Measurements from ENCODE around the gene FXYD1. TPM values are rescaled to one million over a fixed set of nuclear protein-coding genes. Genes with fewer than 3 reads are reported as not detected.

The FXYD1 gene
- total and polyA plus RNA-seq, 10 donors: 0.83 to 18.1 (median 10.8) TPM; not detected in 1

GRCh38 chr19:35174226-35174625 is 35.6 kb downstream of the FXYD1 start:
- H3K27ac ChIP-seq: no peak overlapping the region

GRCh38 chr19:35176181-35176570 is 37.6 kb downstream of the FXYD1 start:
- no peak overlapping the region for H3K27ac ChIP-seq
- H3K4me1 ChIP-seq: peaks cover 10 to 20% (median 15%) of the 10 kb centered on the region in 6 donors
- H3K9me3 ChIP-seq: peaks cover 0 to 5% (median 0%) of the 10 kb centered on the region in 8 donors
- no peak for DNase-seq
- WGBS, 5 donors: 72 to 88% (median 84%) methylated on average over 3 of the region's 3 CpGs
- H3K27me3 ChIP-seq (replicated peaks in 1 of 7): no peaks in the 10 kb centered on the region
- H3K4me3 ChIP-seq: no peak overlapping the region
- intact Hi-C loops (cut with DNase I; ENCODE audit: low total_unique reads): no loop called here
- H3K36me3 ChIP-seq: peaks cover 0 to 16% (median 0%) of the 10 kb centered on the region in 6 donors
- TF ChIP-seq POLR2AphosphoS5 (IDR thresholded peaks at IDR 0.05): no peak
- no peak for TF ChIP-seq CTCF (IDR thresholded peaks at IDR 0.05 in 8 of 11, conservative IDR thresholded peaks at IDR 0.05 in 3 of 11)
- no peak for TF ChIP-seq POLR2A (IDR thresholded peaks at IDR 0.05)

More at GRCh38 chr19:35174226-35174625, 35.6 kb downstream of the FXYD1 start:
- WGBS, 5 donors: 82 to 89% (median 85%) methylated on average over 6 of the region's 6 CpGs
- TF ChIP-seq CTCF (IDR thresholded peaks at IDR 0.05 in 8 of 11, conservative IDR thresholded peaks at IDR 0.05 in 3 of 11): no peak
- no peak for TF ChIP-seq POLR2A (IDR thresholded peaks at IDR 0.05)
- no peak for TF ChIP-seq POLR2AphosphoS5 (IDR thresholded peaks at IDR 0.05)
- DNase-seq: no peak
- Histone ChIP-seq H3K4me3 (no peak overlapping the region), H3K4me1 (peaks cover 10 to 30% (median 20%) of the 10 kb centered on the region in 6 donors), H3K36me3 (peaks cover 0 to 34% (median 16%) of the 10 kb centered on the region in 6 donors), H3K9me3 (peaks cover 0 to 5% (median 0%) of the 10 kb centered on the region in 8 donors), H3K27me3 (replicated peaks in 1 of 7) (no peaks in the 10 kb centered on the region)
- intact Hi-C loops (cut with DNase I; ENCODE audit: low total_unique reads): no loop called here

GRCh38 chr19:35177377-35178274 is 39.0 kb downstream of the FXYD1 start:
- peaks cover 0 to 6% (median 2%) of the 10 kb centered on the region in 6 donors for H3K4me1 ChIP-seq
- no peak for DNase-seq
- peaks cover 0 to 5% (median 0%) of the 10 kb centered on the region in 8 donors for H3K9me3 ChIP-seq
- peaks cover 0 to 2% (median 0%) of the 10 kb centered on the region in 6 donors for H3K36me3 ChIP-seq
- TF ChIP-seq POLR2A (IDR thresholded peaks at IDR 0.05) (no peak), POLR2AphosphoS5 (IDR thresholded peaks at IDR 0.05) (no peak), CTCF (IDR thresholded peaks at IDR 0.05 in 8 of 11, conservative IDR thresholded peaks at IDR 0.05 in 3 of 11) (no peak)
- H3K4me3 ChIP-seq: no peak overlapping the region
- 75 to 83% (median 76%) methylated on average over 7 of the region's 7 CpGs for WGBS, 5 donors
- intact Hi-C loops (cut with DNase I; ENCODE audit: low total_unique reads): no loop called here
- no peaks in the 10 kb centered on the region for H3K27me3 ChIP-seq (replicated peaks in 1 of 7)
- no peak overlapping the region for H3K27ac ChIP-seq

GRCh38 chr19:35178701-35179100 is 40.1 kb downstream of the FXYD1 start:
- Histone ChIP-seq H3K27ac (no peak overlapping the region), H3K4me1 (no peaks in the 10 kb centered on the region), H3K4me3 (no peak overlapping the region), H3K9me3 (peaks cover 0 to 5% (median 0%) of the 10 kb centered on the region in 8 donors), H3K36me3 (no peaks in the 10 kb centered on the region), H3K27me3 (replicated peaks in 1 of 7) (no peaks in the 10 kb centered on the region)
- TF ChIP-seq CTCF (IDR thresholded peaks at IDR 0.05 in 8 of 11, conservative IDR thresholded peaks at IDR 0.05 in 3 of 11) (no peak), POLR2AphosphoS5 (IDR thresholded peaks at IDR 0.05) (no peak), POLR2A (IDR thresholded peaks at IDR 0.05) (no peak)
- intact Hi-C loops (cut with DNase I; ENCODE audit: low total_unique reads): no loop called here
- 65 to 79% (median 73%) methylated on average over 2 of the region's 2 CpGs for WGBS, 5 donors
- no peak for DNase-seq

All from spleen (tissue), 11 donors.